WI38 (cell line): Measurements from ENCODE around the gene SLC6A18.

Source experiments
- H3K4me3 ChIP-seq: 2 replicates; pipeline ENCODE4 v1.5.1; 2011; ENCODE audit warnings: low read depth, mild to moderate bottlenecking, control low read depth, low read length
- TF ChIP-seq, protein P1 (sequence below): IDR thresholded peaks from 2 replicates; pipeline ENCODE4 v1.5.1; 2012; ENCODE audit warnings: low read depth, mild to moderate bottlenecking, control low read depth, low read length

SLC6A18 gene

DNA sequence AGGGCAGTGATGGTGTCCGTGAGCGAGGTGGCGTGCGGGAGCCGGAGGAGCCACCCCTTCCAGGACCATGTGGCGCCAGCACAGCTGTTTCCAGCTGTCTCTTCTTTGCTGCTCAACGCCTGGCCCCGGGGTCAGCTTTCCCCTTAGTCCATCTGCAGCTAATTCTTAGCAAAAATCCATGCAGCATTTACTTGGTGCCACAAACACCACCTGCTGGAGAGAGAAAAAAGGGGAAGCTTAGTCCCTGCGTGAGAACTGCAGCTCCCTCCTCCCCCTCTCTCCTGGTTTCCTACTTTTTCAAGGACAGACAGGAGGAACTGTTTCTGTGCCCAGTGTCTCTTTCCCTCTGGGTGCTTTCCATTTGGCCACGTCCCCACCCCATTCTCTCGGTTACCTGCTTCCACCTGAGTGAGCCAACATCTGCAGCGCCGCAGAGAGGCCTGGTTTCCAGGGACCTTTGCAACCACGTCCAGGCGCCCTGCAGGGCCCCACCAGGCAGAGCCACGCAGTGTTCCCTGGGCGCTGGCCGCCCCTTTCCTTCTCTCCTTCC is 20.4 kb upstream of the SLC6A18 start:
- TF ChIP-seq, protein P1, sequence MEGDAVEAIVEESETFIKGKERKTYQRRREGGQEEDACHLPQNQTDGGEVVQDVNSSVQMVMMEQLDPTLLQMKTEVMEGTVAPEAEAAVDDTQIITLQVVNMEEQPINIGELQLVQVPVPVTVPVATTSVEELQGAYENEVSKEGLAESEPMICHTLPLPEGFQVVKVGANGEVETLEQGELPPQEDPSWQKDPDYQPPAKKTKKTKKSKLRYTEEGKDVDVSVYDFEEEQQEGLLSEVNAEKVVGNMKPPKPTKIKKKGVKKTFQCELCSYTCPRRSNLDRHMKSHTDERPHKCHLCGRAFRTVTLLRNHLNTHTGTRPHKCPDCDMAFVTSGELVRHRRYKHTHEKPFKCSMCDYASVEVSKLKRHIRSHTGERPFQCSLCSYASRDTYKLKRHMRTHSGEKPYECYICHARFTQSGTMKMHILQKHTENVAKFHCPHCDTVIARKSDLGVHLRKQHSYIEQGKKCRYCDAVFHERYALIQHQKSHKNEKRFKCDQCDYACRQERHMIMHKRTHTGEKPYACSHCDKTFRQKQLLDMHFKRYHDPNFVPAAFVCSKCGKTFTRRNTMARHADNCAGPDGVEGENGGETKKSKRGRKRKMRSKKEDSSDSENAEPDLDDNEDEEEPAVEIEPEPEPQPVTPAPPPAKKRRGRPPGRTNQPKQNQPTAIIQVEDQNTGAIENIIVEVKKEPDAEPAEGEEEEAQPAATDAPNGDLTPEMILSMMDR: no peak

DNA sequence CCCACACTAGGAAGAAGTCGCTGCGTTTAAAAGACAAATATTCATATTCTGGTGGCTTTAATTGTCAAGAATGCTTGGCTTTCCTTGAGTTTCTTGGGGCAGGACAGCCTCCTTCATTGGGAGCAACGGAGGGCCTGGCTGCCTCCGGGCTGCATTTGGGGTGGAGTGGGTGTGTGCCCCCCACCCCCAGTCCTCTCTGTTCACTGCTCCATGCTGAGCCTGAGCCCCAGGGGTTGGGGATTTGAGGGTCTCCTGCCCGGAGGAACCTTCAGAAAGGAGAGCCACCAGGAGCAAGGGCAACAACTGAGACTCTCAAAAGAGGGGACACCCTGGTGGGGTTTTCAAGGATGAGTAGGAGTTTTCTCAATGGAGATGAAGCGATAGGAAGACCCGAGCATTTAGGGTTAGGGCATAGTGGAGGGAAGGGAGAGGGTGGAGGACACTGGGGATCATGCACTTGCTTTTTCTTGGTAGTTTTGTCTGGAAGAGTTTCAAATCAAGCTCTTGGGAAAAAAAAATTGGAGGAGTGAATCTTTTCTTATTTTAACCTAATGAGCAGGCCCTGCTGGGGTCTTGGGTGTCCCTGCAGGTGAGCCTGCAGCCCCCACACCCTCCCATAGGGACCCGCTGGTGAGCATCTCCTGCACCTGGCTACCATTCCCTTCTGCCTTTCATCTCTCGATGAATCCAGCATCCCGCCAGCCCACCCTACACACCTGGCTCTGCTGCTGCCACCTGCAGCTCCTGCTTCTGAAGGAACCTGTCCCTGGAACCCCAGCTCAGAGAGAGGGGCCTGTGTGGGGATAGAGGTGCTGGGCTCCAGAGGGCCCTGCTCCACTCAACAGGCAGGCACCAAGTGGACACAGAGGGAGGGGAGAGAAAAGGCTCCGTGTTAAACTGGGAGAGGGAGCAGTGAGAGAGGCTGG is 19.7 kb upstream of the SLC6A18 start:
- H3K4me3 ChIP-seq: no peak overlapping the region
- TF ChIP-seq, protein P1: no peak

More for the DNA sequence above, 20.4 kb upstream of the SLC6A18 start:
- H3K4me3 ChIP-seq: no peak overlapping the region

DNA sequence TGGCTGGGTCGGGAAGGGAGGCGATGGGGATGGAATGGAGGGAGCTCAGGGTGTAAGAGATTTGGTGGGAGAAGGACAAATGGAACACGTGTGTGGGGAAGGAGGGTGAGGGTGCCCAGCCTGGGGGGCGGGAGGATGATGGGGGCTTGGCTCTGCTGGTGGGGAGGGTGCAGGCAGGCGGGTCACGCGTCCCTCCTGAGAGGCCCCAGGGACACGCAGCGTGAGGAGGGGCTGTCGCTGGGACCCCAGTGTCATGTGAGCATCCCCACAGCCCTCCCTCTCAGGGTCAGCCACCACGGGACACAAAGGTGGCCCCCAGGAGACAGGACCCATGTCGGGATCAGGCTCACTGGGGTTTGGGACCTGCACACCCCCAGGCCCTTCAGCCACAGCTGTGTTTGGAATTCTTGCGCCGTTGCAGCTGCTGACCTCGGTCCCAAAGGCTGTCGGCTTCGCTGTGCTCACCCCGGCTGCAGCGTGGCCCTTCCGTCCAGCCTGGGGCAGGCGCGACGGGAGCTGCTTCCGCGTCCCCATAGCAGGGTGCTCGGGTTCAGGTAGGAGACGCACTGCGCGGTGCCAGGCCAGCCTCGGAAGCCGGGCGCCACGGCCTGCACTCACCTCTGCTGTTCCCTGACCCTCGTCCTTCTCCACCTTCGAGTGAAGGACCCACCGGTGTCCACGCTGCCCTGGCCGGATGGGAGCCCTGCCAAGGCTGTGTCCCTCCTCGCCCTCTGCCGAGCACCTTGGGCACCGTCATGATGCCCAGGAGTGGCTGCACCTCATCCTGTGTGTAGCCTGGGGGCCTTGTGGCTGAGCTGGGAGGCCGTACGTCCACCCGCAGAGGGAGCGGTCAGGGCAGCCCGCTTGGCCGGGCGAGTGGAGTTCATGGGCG is 18.4 kb upstream of the SLC6A18 start:
- TF ChIP-seq, protein P1: no peak
- H3K4me3 ChIP-seq: no peak overlapping the region

DNA sequence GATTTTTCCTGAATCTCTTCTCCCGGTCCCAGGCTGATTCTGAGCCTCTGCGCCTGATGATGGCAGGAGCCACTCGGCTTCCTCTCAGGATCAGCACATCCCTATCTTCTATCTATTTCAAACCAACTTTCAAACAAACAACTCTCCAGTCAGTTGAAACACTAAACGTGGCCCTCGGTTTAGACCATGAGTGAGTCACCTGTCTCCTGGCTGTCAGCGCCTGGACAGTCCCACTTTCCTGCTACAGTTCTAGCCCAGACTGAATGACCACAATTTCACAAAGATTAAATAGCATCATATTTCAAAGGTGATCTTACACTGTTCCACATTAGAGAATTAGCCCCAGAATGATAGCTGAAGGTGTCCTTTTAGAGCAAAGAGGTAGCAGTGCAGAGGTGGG is 17.6 kb upstream of the SLC6A18 start:
- no peak overlapping the region for H3K4me3 ChIP-seq
- TF ChIP-seq, protein P1: no peak

DNA sequence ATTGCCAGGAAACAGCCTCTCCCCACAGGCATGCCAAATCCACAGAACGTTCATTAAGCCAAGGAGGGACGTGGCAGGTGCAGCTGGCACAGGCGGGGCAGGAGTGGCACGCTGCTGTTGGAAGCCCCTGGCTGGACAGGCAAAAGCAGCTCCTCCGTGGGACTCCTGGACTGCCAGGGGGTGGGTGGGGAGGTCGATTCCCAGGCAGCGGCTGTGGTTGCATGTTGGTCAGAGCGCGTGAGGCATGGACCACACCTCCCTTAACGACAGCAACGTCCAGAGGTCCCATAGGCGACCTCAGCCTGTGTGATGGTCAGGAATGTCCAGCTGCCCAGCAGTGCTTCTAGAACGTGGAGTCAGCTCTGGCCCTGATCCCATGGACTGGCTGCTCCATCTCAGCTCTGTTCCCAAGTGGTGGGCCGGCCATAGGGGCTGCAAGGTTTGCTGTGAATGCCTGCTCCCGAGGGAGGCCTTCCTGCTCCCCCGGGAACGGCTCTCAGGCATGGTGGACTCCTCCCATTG is 16.9 kb upstream of the SLC6A18 start:
- TF ChIP-seq, protein P1: no peak
- no peak overlapping the region for H3K4me3 ChIP-seq

DNA sequence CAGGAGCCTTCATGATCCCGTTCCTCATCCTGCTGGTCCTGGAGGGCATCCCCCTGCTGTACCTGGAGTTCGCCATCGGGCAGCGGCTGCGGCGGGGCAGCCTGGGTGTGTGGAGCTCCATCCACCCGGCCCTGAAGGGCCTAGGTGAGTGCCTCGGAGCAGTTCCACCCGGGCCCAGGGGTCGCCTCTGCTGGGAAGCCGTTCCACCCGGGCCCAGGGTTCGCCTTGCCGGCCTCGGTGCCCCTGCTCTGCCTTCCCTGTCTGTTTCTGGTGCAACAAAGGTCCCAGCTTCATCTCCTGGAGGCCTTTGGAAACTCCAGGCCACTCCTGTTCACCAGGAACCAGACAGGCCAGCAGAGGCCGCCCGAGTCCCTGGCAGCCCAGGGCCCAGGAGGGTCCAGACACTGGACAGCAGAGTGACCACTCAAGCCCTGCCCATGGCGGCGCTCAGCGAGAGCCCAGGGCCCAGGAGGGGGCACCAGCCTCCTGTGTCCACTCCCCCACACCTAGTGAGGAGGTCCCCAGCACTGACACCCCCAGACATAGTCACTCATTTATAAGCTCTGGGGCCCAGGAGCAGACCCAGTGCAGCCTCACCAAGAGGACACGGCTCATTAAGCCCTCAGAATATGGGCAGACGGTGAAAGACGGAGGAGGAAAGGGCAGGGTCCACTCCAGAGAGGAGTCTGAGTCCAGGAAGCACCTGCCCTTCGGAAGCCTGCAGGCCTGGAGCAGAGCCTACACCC is 16.3 kb upstream of the SLC6A18 start:
- TF ChIP-seq, protein P1: peak; percentile 54
- no peak overlapping the region for H3K4me3 ChIP-seq
